ENCODE measurements around the gene FAAP20.
"Not testable (repeated sequence)": the region's sequence is repeated elsewhere in the genome, so short reads cannot be mapped to it uniquely, and the experiment has no call there.

Gene FAAP20

DNA sequence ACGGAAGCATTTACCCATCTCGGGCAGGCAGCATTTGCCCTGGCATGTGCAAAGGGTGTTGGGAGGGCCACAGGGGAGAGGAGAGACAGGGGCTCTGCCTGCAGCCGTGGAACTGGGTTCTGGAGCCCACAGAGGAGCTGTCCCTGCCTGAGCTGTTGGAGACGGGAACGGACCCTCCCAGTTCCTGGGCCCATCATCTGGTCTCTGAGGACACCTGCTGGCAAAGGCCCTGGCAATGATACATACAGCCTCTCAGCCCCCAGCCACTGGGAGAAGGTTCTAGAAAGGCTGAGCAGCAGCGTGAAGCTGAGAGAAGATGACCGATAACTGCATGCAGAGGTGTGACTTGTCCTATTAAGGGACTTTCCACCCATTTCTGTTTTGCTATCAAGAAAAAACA lies 31.4 kb downstream of the FAAP20 start:
- no peak for DNase-seq (ENCODE audit: low read depth in 4 of 4, low spot score in 1 of 4)

GRCh38 chr1:2160451-2161300 lies 33.9 kb downstream of the FAAP20 start:
- no peak for DNase-seq (ENCODE audit: low read depth in 4 of 4, low spot score in 1 of 4)

- no peak for DNase-seq (ENCODE audit: low read depth in 4 of 4, low spot score in 1 of 4)
Observed at GRCh38 chr1:2159124-2159523, 35.4 kb downstream of the FAAP20 start.

DNA sequence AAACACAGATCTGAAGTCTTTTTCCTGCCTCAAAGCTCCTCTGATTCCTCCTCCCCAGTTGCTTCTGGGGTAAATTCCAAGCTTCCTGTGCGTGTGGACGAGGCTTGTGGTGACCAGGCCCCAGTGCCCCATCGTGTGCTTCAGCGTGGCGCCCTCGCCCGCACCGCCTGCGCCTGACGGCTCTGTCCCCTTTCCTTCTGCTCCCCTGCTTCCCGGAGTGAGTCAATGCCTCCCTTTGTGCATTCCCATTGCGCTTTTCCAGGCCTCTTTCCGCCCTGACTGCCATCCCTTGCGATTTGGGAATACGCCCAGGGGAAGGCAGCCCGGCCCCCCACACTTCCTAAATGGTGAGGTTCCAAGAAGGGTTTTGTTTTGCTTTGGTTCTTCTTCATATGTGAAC lies 36.3 kb downstream of the FAAP20 start:
- DNase-seq (ENCODE audit: low read depth in 4 of 4, low spot score in 1 of 4) = no peak

GRCh38 chr1:2157856-2158255 lies 36.7 kb downstream of the FAAP20 start:
- DNase-seq (ENCODE audit: low read depth in 4 of 4, low spot score in 1 of 4) = no peak

- no peak for DNase-seq (ENCODE audit: low read depth in 4 of 4, low spot score in 1 of 4)
Observed at GRCh38 chr1:2156866-2157265, 37.7 kb downstream of the FAAP20 start.

GRCh38 chr1:2155788-2156187 lies 38.8 kb downstream of the FAAP20 start:
- no peak for DNase-seq (ENCODE audit: low read depth in 4 of 4, low spot score in 1 of 4)

DNA sequence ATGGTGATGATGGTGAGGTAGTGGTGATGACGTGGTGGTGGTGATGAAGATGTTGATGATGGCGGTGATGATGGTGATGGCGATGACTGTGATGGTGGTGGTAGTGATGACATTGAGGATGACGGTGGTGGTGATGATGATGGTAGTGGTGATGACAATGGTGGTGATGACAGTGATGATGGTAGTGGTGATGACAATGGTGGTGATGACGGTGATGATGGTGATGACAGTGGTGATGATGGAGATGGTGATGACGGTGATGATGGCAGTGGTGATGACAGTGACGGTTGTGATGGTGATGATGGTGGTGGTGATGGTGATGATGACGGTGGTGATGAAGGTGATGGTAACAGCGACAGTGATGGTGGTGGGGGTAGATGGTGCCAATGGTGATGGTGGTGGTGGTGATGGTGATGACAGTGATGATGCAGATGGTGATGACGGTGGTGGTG lies 39.4 kb downstream of the FAAP20 start:
- no peak for DNase-seq (ENCODE audit: low read depth in 4 of 4, low spot score in 1 of 4)

DNA sequence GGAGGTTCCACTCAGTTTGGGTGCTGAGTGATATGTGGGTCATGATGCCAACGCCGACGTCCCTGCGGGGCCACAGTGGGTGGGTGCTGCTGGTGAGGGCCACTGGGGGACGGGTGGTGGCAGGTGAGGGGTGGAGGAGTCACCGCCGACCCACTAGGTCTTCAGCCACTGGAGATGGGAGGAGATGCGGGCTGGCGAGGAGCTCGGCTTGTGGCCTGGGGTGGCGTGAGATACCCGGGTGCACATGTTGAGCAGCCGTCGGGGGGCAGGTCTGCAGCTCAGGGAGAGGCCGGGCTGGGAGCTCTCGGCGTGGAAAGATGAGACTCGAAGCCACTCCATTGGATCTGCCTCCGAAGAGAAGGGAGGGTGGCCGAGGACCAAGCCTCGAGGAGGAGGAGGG lies 40.5 kb downstream of the FAAP20 start:
- DNase-seq (ENCODE audit: low read depth in 4 of 4, low spot score in 1 of 4) = no peak

- DNase-seq (ENCODE audit: low read depth in 4 of 4, low spot score in 1 of 4) = no peak
Observed at GRCh38 chr1:2152954-2153353, 41.6 kb downstream of the FAAP20 start.

GRCh38 chr1:2151911-2152310 lies 42.7 kb downstream of the FAAP20 start:
- no peak for DNase-seq (ENCODE audit: low read depth in 4 of 4, low spot score in 1 of 4)

DNA sequence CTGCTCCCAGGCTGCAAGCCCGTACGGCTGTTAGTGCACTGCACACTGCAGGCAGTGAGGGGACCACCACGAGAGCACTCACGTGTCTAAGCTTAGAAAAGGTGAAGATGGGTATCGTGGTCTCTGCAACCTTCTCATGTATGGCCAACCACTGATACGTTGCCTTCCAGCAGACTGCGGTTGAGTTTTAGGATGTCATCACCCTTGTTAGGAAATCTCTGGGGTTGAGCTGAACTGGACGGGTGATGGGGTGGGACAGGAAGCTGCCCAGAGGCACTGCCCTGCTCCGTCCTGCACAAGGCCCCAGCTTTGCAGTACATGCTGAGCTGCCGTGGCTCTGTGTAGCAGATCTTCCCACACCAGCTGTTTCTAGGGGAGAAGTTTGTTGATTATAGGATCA lies 43.3 kb downstream of the FAAP20 start:
- DNase-seq (ENCODE audit: low read depth in 4 of 4, low spot score in 1 of 4) = no peak

- no peak for DNase-seq (ENCODE audit: low read depth in 4 of 4, low spot score in 1 of 4)
Observed at GRCh38 chr1:2150801-2151200, 43.8 kb downstream of the FAAP20 start.

DNA sequence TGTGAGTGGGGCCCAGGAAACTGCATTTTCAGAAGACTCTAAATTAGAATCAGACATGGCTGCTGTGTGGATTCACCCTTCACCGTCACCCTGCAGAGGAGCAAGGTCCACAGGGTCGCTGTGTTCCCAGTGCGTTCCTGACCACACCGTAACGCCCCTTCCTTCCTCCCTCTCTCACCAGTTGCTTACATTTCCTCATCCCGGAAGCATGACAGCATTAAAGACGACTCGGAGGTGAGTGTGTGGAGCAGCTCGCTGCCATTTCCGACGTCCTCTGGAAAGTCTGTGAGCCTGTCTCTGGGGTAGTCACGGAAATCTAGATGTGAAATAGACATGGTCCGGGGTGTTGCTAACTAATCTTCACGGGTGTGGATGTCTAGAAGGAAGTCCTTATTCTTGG lies 45.9 kb downstream of the FAAP20 start:
- DNase-seq (ENCODE audit: low read depth in 4 of 4, low spot score in 1 of 4) = peak in 1 of 4 experiments; percentile 11

DNA sequence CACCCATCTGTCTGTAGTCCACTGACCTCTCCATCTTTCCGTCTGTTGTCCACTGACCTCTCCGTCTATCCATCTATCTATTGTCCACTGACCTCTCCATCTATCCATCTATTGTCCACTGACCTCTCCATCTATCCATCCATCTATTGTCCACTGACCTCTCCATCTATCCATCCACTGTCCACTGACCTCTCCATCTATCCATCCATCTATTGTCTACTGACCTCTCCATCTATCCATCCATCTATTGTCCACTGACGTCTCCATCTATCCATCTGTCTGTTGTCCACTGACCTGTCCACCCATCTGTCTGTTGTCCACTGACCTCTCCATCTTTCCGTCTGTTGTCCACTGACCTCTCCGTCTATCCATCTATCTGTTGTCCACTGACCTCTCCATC lies 46.7 kb downstream of the FAAP20 start:
- DNase-seq (ENCODE audit: low read depth in 4 of 4, low spot score in 1 of 4) = not testable (repeated sequence)

DNA sequence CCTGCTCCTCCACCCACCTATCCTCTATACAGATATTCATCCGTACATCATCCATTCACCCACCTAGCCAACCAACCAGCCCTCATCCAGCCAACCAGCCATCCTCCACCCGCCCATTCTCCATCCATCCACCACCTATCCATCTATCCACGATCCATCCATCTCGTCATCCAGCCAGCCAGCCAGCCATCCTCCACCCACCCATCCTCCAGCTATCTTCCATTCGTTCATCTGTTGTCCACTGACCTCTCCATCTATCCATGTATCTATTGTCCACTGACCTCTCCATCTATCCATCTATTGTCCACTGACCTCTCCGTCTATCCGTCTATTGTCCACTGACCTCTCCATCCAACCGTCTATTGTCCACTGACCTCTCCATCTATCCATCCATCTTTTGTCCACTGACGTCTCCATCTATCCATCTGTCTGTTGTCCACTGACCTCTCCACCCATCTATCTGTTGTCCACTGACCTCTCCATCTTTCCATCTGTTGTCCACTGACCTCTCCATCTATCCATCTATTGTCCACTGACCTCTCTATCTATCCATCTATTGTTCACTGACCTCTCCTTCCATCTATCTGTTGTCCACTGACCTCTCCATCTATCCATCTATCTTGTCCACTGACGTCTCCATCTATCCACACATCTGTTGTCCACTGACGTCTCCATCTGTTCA lies 47.6 kb downstream of the FAAP20 start:
- DNase-seq (ENCODE audit: low read depth in 4 of 4, low spot score in 1 of 4) = no peak

DNA sequence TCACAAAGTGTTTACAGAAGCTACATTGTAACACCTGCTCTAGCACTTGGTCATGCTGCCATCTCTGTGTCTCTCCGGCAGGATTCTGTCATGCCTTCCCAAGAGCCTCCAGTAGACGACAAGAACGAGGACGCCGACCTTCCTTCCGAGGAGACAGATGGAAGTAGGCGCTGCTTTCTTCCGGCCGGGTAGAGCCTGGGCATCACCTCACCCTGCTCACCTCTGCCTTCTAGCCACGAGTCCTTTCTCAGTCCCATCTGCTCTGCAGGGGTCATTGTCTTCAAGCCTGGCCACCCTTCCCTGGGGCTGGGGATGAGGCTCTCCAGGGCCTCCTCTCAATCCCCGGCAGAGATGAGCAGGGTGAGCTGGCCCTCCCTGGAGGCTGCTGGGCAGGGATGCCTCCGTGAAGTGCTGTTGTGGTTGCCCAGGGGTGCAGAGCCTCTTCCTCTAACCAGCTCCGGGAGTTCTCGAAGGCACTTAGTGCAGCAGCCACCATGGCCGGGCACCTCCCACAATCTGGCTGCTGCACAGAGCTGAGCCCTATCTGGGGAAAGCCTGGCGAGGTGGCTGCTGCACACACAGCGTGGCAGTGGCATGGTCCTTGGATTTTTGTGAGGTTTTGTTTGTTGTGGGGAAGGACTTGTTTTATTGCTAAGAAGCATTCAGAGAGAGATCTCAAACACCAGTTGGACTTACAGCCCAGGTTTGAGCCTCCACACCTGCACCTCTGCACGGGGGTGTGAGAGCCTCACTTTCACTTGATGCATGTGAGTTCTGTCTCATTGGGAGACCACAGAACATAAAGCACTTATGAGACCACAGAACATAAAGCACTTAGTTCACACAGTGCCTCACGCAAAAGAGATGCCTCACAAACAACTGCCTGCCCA lies 48.4 kb downstream of the FAAP20 start:
- no peak for DNase-seq (ENCODE audit: low read depth in 4 of 4, low spot score in 1 of 4)

- no peak for DNase-seq (ENCODE audit: low read depth in 4 of 4, low spot score in 1 of 4)
Observed at GRCh38 chr1:2144501-2145090, 50.0 kb downstream of the FAAP20 start.

DNA sequence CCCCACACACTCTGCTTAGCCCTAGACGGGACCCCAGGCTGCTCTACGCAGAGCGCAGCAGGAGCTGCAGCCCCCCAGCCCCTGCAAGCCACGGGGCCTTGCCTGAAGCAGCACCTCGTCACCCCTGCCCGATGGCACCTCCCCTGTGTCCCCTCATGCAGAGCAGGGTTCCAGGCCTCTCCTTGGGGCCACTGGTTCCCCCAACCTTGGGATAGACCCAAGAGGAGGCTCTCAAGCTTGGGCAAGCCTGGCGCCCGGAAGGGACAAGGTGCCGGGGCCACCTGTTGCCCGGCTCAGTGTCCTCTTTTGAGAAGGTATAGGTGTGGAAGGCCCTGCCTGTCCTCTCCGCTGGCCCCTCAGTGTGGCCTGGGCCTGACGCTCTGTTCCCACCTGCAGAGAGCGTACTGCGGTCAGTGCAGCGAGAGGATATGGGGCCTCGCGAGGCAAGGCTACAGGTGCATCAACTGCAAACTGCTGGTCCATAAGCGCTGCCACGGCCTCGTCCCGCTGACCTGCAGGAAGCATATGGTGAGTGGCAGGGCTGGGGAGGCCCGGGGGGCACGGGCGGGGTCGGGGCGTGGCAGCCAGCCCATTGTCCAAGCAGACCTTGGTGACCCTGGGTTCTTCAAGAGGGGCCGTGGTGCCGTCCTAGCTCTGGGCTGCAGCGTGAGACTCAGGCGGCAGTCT lies 50.6 kb downstream of the FAAP20 start:
- DNase-seq (ENCODE audit: low read depth in 4 of 4, low spot score in 1 of 4) = no peak

GRCh38 chr1:2141025-2141424 lies 53.5 kb downstream of the FAAP20 start:
- no peak for DNase-seq (ENCODE audit: low read depth in 4 of 4, low spot score in 1 of 4)

Measured in stimulated activated CD4-positive, alpha-beta T cell treated with anti-CD3 and anti-CD28 coated beads, Interleukin-1b, Interleukin-23, amount 100 ng/mL, for 24 hours (primary cell).